Tibial nerve (tissue), 4 donors: ENCODE data around the gene LRRTM3.

Source experiments
- CTCF ChIP-seq, 5 experiments: fragments of 200-600 bp in 3 of 5; fragments of 450-650 bp in 2 of 5; sonication (generic) in 3 of 5; IDR thresholded peaks; one replicate each; pipeline ENCODE4 v1.5.1; 2016 to 2019; ENCODE audit warnings: antibody characterized with exemption in 5 of 5, mild to moderate bottlenecking in 3 of 5, moderate library complexity in 2 of 5
- EP300 ChIP-seq, 2 donors: sonication (generic); formaldehyde crosslinking; IDR thresholded peaks; one replicate each; pipeline ENCODE4 v1.6.1; 2017; ENCODE audit warnings: antibody characterized with exemption in 2 of 2, mild to moderate bottlenecking in 1 of 2

GRCh38 chr10:67115972-67116371 is 190.1 kb downstream of the LRRTM3 start:
- TF ChIP-seq EP300 (IDR thresholded peaks at IDR 0.05) = no peak
- no peak for TF ChIP-seq CTCF (IDR thresholded peaks at IDR 0.05)
